ENCODE results near the gene JHY.

JHY gene

DNA sequence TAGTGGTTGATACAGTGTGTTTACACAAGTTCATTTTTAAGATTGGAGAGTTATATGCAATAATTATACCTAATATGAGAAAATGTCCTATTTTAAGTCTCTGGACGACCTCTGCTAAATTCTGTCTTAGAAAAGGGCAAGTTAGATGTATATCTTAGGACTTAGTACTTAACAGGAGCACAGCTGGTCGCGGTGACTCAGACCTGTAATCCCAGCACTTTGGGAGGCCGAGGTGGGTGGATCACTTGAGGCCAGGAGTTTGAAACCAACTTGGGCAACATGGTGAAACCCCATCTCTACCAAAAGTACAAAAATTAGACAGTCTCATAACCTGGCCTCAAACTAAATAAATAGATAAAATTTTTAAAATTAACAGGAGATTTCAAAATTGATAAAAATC is 71.9 kb downstream of the JHY start:
- DNase-seq: no peak

DNA sequence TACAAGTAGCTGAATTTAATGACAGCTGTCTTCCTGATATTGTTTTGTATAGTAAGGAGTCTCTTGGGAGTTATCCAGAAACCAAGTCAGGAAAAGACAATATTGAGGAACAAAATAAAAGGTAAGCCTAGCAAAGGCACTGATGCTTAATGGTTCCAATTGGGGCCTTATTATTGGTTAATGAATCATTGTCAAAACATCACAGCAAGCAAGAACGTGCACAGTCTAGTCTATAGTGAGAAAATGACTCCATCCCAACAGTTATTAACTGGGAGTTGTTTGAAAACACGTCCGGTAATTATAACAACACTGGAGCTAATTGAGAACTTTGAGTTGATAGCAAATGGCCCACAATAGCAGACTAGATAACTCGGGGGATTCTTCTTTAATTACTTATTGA is 81.4 kb downstream of the JHY start:
- DNase-seq: no peak

DNA sequence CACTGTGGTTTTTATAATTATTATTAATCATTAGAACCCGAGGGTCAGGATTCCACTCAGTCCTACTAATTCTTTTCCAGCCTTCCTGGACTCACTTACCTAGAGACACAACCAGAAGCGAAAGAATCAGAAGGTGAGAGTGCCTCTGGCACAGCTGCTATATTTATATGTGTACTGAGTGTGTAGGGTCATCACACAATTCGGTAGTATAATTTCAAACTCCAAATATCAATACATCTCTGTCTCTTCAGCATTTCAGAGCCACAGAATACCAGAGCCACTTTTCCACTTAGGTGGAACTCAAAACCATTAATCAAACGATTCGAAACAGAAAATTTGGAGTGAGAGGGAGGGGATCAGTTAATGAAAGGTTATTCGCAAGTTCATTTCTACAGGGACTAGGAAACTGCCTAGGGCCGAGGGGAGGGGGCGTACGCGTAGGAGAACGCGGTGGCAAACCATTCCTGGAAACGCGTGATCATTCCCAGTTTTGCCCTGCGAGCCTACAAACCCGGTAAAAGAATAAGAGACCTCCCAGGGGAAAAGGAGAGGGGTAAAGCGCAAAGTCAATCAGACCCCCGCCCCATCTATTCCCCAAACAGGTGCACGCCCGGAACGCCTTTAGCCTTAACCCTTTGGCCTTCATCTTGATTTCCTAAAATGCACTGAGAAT is 93.6 kb downstream of the JHY start:
- no peak for DNase-seq

DNA sequence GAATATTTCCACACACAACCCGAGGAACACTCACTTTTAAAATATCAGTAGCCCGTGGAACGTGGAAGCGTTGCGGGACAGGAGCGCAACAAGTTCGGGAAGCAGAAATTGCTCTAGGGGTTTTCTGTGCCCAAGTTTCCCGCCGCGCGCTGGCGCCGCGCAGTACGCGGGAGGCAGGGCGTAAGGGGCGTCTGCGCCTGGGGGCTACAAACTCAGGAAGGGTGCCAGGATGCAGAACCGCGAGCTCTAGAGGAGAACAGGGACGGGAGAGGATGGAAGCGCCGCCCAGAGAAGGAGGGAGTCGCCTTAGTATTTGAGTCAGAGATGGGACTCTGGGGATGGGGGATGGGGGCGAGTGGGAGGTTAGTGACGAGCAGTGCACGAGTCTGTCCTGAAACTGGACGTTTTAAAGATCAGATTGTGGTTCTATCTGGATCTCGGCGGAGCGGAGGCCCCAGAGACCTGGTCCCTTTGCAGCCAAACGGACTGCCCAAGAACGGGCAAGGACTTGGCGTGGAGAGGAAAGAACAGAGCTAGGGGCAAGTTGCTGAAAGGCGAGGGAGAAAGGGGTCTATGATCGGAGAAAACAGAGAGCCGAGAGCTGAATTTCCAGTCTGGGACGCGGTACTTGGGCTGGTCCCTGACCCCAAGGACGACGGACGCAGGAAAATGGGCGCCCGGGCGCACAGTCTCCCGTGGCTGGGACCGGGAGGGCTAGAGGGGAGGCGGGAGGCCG is 94.3 kb downstream of the JHY start:
- no peak for DNase-seq

DNA sequence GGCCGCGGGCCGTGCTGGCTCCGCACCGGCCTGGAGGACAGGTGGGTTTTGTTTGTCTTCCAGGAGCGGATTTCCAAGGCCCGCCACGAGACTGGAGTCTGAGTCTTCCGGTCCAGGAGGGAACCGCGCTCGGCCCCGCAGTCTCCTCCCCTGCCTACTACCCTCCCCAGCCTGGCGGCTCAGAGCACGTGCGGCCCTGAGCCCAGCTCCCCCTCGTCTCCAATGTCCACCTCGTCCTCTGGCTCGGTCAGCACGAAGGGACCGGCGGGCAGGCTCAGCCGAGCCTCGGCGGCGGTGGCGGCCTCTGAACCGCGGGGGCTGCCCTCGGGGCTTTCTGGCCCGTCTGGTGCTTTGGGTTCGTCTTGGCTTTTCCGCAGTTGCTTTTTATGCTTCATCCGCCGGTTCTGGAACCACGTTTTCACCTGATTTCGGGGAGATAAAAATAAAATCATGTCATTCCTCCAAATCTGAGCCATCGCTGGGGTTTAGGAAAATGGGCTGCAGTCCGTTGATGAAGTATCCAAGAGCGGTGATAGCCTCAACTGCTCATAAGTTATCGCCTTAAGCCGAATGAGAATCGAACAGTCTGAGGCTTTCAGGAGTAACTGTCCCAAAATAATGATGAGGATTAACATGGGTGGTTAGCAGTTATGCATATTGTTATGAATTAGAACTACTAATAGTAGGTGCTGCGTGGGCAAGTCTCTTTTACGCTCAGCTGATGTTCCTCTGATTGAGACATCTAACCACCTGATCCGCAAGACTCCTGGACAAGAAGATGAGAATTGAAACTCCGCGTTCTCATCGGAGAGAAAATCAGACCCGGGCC is 95.1 kb downstream of the JHY start:
- DNase-seq: no peak

DNA sequence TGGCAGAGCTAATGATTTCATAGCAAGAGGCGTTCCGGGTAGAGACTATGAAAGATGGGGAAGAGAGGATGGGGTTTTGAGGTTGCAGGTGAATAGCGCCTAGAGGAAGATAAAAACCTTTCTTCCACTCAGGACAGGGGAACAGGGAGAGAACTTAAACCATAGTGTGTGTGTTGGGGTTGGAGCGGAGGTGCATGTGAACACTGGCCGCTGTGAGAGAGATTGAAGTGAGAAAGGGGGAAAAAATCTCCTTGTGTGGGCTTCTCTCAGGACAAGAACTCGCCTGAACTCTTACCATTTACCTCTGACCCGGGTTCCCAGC is 95.7 kb downstream of the JHY start:
- DNase-seq: no peak

DNA sequence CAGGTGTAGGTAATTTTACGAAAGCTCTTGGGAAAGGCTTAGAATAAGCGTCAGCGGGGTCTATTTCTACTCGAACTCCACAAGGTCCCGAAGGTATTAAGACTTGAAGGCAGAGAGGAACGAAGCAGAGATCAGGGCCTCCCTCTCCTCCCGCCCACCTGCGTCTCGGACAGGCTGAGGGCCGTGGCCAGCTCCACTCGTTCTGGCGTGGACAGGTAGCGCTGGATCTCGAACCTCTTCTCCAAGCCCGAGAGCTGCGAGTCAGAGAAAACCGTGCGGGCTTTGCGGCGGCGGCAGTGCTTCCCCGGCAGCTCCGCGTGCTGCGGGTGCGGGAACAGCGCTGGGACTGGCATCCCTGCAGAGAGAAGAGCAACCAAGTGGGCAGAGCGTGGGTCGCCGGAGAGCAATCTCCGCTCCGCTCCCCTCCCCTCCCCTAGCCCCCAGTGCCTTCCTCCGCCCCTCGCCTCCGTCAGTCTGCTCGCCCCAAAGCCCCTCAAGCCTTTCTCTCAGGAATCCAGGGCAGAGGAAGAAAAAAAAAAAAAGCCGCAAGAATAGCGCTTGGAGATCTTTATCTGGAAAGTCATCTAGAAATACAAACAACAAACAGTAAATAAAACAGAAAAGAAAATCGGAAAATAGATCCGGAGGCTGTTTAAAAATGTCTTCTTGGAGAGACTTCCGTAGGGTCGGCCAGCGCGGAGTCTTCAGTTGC is 96.7 kb downstream of the JHY start:
- no peak for DNase-seq

DNA sequence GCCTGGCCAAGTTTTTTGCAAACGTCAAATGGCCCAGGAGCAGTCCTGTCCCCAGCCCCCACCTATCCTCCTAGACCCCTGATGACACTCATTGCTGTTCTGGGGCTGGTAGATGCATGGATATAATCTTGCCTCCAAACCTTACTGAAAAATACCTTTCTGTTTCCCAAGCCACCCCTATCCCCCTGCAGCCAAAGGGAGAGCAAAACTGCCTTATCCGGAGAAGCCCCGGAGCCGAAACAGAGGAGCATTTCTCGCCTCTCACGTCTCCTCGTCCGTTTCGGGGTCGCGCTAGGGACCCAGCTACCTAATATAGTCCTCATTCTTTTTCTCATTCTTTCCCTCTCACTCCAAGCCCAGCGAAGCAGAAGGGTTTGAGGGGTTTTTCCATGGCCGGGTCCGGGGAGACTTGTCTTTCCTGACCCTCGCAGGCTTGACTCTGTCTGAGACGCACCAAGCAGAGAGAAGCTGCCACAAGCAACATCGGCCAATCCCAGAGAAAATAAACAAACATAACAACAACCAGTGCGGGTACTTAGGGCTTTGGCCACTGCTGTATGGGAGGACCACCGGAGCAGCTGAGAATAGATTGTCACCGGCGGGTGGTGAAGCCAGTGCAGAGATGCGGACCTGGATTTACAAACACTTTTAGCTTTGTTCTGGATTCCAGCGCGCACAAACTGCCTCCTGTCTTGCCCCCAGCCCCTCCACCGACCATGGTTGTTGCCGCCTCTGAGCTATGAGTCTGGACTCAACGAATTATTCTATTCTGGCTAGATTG is 97.4 kb downstream of the JHY start:
- DNase-seq: no peak

DNA sequence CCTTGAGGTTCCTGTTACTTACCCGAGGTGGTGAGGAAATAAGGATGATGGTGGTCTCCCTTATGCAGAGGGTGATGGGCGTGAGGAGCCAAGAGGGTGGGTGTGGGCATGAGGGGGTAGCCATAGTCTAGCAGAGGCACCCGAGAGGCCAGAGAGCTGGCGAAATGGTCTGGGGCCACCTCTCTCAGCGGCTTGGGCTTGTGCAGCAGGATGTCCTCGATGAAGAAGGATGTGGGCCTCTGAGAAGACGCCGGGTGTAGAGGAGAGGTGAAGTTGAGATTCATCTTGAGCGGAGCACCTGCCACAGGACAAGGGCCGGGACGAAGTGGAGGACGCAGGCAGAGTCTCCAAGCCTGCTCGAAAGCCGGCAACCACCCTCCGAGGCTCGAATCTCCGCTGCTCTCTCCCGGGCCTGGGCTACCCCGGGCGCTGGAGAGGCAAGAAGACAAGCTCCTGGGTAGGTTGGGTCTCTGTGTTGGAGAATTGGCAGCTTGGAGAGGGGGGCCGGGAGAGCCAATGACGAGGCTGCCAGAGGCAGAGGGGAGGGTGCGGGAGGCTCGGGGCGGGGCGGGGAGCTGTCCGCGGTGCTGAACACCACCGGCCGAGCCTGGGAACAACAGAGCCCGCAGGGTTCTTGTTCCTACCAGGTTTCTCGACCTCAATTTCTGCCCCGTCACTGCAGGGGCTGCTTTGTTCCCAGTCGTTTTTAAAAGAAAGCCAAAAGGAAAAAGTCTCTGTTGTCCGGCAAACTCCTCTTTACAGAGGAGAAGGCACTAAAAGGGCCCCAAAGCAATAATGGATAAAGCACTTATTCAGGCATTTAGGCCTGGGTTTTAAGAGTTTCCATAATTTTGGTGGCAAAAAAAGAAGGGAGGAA is 99.1 kb downstream of the JHY start, which contains the start of gene BSX:
Gene BSX (minus strand): TSS at position 447 of the 877 bp plus-strand sequence. CDS start 163 bp downstream, at position 284.
- peak in 3 of 4 experiments; percentile 5 to 41 (median 16) for DNase-seq

DNA sequence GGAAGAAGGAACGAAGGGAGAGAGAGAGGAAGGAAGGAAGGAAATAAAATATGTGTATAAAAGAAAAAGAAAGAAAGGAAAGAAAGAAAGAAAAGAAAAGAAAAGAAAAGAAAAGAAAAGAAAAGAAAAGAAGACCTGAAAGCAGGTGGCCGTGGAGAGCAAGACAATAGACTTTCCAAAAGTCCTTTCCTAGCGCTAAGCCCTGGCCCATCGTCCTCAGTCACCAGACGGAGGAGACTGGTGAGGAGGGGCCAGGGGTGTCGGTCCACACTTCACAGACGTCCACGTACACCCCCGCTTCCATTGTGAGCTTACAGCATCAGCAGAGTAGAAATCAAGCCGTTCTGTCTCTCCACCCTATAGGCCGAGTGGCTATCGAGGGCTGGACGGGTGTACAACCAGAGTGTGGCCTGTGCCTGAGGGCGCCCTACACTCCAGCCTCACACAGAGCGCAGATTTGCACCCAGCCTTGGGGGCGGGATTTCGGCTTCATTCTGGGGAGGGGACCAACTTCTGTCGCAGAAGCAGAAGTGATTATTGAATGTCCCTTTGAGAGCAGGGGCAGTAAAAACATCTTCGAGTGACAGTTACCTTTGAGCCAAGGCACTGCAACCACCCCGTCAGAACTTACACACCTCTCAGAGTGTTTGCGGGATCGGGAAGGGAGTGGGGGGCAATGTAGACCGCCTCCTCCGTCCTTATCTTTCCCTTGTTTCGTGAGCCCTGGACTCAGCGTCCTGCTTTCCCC is 101.1 kb downstream of the JHY start:
- no peak for DNase-seq

DNA sequence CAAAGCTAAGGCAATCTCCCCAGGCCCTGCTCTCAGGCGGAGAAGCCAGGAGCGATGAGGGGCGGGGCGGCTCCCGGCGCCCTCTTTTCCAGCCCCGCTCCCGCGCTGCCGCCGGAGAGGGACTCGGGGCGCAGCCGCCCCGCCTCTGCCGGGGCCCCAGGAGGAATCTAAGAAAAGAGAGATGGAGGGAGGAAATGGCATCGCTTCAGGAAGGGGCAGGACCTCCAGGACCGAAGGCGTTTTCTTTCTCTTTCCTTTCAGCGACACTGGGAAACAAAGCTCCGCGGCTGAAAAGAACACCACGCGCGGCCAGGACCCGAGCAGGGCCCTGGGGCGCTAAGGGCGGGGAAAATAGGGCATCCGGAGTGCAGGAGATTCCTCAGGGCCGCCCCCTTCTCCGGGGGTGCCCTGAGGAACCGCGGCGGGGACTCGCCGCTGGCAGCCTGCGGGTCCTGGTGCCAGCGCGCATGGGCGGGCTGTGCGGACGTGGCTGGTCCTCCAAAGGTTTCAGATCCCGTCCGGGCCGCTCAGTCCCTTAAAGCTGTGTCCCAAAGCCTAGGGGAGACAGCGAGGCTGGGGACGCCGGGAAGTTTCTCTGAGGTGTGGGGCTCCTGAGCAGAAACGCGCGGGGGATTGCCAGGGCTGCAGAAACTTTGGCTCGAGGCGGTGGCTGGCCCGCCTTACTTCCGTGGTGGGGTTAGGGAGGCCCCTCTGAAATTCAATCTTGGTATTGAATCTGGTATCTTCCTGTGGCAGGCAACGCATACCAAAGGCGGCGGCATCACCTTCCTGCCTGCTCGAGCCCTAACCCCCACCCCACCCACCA is 101.8 kb downstream of the JHY start:
- DNase-seq: no peak

DNA sequence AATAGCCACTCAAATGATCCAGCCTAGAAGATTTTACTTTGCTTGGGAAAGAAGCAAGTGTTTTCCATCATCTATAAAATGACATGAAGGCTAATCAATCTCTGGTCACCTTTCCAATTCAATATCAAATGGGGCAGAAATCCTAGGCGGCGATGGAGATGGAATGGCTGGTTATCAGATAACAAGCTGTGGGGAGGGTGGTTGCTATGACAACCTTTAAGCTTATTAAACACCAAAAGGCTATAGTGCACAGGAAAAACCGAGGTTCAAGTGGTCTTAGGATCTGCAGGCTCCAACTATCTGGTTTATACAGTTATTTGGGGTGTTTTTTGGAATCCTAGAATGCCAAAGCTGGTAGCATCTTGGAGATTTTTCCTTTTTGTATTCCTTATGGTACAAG is 113.0 kb downstream of the JHY start:
- no peak for DNase-seq

DNA sequence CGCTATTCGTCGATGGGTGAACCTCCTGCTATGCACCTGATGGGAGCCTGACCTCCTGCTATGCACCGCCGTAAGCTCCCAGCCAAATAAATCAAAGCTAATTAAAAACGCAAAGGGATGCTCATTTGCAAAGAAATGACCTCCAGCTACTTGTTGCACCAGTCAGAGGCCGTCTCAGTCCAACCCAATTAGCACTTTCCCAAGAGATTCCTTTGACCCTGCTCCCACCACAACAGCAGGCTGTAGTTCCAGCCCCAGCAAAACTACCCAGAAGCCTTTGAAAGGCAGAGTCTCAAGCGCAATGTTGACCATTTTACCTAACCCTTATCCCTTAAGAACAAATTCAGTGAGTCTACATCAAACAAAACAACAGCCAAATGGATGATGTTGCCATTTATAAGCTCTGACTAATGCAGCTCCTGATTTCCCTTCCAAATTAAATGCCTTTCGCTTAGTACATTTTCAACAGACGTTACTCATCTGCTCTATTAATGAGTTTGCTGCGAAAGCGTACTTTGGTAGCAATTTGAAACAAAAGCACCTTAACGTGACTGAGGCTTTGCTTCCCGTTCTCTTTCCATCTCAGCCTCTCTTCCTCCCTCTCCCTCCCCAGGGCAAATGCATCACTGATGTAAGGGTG is 116.3 kb downstream of the JHY start:
- DNase-seq: no peak

DNA sequence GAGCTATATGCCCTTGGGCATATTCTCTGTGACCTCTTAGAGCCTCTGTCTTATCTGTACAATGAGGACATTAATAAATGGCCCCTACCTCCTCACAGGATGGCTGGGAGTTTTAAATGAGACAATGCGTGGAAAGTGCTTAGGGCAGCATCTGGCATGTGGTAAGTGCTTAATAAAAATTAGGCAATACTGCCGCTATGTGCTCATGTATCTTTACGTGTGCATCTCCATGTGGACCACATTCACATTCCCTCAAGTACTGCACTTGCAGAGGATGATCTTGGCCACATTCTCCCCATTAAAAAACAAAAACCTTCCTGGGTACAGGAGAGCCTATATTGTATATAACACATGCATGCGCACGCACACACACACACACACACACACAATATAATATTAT is 118.2 kb downstream of the JHY start:
- DNase-seq: no peak

DNA sequence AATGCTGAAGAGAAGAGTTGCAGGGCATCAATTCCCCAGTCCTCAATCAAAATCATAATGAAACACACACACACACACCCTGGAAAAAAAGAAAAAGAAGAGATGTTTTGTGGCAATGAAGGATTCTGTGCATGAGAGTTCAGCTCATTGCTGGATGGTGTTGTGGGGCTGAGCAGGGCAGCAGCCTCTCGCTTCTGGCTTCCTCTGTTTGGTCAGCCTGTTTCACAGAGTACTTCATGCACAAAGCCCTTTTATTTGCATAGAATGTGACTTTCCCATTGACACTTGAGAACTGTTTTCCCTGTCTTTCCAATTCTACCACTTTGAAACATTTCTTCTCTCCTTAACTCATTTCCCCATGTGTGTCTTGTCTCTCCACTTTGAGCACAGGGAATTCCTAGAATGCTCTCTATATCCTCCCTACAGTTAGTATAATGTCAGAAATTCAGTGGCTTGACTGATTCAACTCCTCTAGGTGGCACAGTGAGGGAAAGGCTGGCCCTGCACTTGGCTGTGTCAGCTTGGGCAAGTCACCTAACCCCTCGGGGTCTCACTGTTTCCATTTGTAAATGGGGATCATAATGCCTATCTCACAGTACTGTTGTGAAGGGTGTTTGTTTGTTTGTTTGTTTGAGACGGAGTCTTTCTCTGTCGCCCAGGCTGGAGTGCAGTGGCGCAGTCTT is 124.4 kb downstream of the JHY start:
- DNase-seq: no peak

Measured in activated naive CD4-positive, alpha-beta T cell (primary cell).